ENCODE data around the gene COL16A1.

The COL16A1 gene

DNA sequence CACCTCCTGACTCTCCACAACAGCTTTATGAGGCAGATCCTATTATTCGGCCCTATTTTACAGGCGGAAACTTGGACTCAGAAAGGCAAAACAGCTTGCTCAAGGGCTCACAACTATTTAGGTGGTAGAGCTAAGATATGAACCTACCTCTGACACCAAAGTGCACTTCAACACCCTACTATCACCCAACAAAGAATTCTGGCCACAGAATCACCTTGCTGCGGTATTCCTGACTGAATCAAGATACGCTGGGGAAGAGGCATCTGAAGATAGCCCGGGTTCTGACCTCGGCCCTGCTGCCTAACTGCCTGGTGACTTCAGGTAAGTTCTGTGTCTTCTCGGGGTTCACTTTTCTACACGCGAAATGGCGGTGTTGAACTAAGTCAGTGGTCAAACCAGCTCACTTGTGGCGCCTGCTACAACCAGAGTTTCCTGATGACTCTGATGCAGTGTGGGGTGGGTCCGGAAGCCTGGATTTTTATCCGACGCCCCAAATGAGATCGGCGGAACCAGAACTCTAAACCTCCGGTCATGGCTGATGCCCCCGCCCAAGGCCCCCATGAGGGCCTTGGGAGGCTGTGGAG is 59.7 kb downstream of the COL16A1 start:
- Mint-ChIP-seq H3K9me3 (no peaks in the 10 kb centered on the region), H3K4me1 (ENCODE audit: low read depth) (peaks cover 10% of the 10 kb centered on the region), H3K4me3 (peak overlapping the region; percentile 98), H3K36me3 (ENCODE audit: low read depth) (peaks cover 12% of the 10 kb centered on the region), H3K27ac (peak overlapping the region; percentile 98), H3K27me3 (no peaks in the 10 kb centered on the region)
- intact Hi-C loops (cut with micrococcal nuclease), result loop anchor here (2.0 kb wide), 1 partner anchor 19 kb away; no protein-coding TSS in a partner anchor

DNA sequence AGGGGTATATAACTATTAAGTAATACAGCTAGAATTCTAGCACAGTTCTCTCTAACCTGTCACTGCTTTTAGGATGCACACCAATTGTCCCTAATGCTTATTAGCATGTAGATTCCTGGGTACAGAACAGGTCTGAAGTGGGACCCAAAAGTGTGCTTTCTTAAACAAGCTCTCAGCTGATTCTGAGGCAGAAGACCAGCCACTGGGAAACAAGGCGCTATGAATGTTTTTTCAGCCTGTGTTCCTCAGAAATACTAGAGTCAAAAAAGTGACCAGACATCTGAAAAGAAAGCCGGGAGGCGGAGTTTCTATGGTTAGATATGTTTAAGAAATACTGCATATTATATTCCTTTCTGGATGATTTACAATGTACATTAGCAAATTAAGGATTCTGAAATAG is 60.9 kb downstream of the COL16A1 start:
- intact Hi-C loops (cut with micrococcal nuclease), result no loop called here
- no peak overlapping the region for H3K27ac Mint-ChIP-seq
- H3K4me3 Mint-ChIP-seq, result no peak overlapping the region
- no peaks in the 10 kb centered on the region for H3K27me3 Mint-ChIP-seq
- peaks cover 10% of the 10 kb centered on the region for H3K4me1 Mint-ChIP-seq (ENCODE audit: low read depth)
- H3K9me3 Mint-ChIP-seq, result no peaks in the 10 kb centered on the region
- H3K36me3 Mint-ChIP-seq (ENCODE audit: low read depth), result peaks cover 12% of the 10 kb centered on the region

DNA sequence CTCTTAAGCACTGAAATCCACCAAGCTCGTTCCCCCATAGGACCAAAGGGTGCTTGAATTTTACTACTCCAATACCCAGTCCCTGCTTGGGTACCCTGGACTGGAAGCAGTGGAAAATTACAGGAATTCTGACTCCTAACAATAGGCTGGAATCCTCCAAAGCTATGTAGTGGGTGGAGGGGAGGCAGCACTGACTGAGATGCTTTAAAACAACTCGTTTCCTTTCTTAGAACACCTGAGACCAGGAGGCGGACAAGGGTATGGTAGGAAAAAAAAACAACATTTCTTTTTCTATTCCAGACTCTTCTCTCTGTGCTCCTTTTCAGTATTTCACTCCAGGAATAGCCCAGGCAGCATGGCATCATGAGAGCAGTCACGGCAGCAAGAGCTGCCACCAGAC is 61.5 kb downstream of the COL16A1 start:
- Mint-ChIP-seq H3K27me3 (no peaks in the 10 kb centered on the region), H3K4me1 (ENCODE audit: low read depth) (peaks cover 10% of the 10 kb centered on the region), H3K4me3 (no peak overlapping the region), H3K36me3 (ENCODE audit: low read depth) (peaks cover 12% of the 10 kb centered on the region), H3K27ac (no peak overlapping the region), H3K9me3 (no peaks in the 10 kb centered on the region)
- intact Hi-C loops (cut with micrococcal nuclease), result no loop called here

DNA sequence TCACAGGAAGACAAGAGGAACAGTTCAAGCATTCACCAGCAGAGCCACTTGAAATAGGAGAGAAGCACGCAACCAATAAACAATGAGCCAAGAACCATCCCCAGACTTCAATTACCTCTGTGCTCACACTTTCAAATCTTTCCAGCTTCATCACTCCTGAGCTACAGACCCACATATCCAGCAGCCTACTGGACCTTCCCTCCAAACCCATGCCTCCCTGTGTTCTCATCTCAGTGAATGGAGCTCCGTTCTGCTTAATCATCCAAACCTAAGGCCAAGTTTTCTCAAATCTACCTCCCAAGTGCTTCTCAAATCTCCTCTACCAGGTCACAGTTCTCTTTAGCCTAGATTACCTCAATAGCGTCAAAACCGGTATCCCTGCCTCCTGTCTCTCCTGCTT is 62.9 kb downstream of the COL16A1 start:
- Mint-ChIP-seq H3K4me3 (no peak overlapping the region), H3K9me3 (no peaks in the 10 kb centered on the region), H3K4me1 (ENCODE audit: low read depth) (peaks cover 8% of the 10 kb centered on the region), H3K36me3 (ENCODE audit: low read depth) (peaks cover 12% of the 10 kb centered on the region), H3K27ac (no peak overlapping the region), H3K27me3 (no peaks in the 10 kb centered on the region)
- intact Hi-C loops (cut with micrococcal nuclease), result no loop called here

DNA sequence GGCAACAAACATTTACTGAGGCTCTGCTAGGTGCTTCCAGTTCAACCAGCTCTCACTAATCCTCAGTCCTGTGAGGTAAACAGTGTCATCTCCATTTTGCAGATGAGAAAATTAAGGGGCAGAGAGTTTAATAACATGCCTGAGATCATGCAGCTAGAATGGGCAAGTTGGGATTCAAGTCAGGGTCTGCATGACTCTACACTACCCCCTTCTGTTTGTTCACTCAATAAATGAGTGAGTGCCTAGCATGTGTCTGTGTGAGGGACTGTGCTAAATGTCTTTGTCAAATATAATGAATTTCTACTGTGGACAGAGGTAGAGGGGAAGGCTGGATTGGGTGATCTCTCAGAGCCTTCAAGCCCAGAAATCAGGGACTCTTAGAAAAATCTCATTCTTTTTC is 63.6 kb downstream of the COL16A1 start:
- Mint-ChIP-seq H3K9me3 (no peaks in the 10 kb centered on the region), H3K27ac (no peak overlapping the region), H3K27me3 (no peaks in the 10 kb centered on the region), H3K36me3 (ENCODE audit: low read depth) (peaks cover 18% of the 10 kb centered on the region), H3K4me3 (no peak overlapping the region), H3K4me1 (ENCODE audit: low read depth) (peaks cover 12% of the 10 kb centered on the region)
- intact Hi-C loops (cut with micrococcal nuclease), result no loop called here

DNA sequence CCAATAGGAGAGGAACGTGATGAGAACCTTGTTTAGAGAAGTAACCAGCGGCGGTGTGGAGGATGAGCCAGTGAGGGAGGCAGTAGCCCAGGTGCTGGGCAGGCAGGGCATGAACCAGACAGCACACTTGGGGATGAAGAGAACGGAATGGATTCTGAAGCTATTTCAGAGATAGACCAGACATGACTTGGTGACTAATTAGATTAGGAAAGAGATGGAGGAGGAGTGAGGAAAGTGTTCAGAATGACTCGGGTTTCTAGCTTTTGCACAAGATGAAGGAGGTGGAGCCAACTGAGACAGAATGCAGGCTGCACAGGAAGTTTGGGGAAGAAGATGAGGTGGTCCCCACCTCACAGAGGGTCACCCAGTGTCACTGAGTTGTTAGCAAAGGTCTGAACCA is 64.3 kb downstream of the COL16A1 start:
- Mint-ChIP-seq H3K27me3 (no peaks in the 10 kb centered on the region), H3K27ac (no peak overlapping the region), H3K4me1 (ENCODE audit: low read depth) (peaks cover 19% of the 10 kb centered on the region), H3K4me3 (no peak overlapping the region), H3K9me3 (no peaks in the 10 kb centered on the region), H3K36me3 (ENCODE audit: low read depth) (peaks cover 18% of the 10 kb centered on the region)
- intact Hi-C loops (cut with micrococcal nuclease), result no loop called here

DNA sequence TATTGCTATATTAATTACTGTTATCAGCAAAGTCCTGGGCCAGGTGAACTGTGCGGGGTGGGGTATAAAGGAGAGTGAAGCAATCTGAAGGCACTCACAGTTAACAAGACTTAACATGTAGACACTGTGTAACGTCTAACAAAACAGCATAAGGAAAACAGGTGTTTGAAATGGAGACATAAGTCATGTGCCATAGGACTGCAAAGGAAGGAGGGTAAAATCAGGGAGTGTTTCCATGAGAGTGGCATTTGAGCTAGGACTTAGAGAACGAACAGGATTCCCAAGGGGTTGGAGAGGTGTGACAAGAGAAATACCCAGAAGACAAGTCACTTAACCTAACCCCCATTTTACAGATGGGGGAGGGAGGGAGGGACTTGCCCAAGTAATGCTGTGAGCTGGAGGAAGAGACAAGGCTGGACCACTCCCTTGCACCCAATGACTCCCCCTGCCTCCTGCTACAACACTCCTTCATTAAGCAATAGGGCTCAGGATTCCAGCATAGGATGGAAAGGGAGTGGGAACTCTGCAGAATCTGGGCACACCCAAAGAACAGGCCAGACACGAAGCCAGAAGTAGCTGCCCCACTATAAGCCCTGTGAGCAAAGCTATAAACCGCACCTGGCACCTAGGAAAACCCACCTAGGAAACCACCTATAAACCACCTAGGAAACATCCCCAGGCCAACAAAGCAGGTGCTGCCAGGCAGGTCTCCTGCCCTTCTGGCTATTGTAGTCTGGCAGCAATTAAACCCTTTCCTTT is 65.7 kb downstream of the COL16A1 start:
- no peaks in the 10 kb centered on the region for H3K9me3 Mint-ChIP-seq
- intact Hi-C loops (cut with micrococcal nuclease), result no loop called here
- H3K27ac Mint-ChIP-seq, result no peak overlapping the region

DNA sequence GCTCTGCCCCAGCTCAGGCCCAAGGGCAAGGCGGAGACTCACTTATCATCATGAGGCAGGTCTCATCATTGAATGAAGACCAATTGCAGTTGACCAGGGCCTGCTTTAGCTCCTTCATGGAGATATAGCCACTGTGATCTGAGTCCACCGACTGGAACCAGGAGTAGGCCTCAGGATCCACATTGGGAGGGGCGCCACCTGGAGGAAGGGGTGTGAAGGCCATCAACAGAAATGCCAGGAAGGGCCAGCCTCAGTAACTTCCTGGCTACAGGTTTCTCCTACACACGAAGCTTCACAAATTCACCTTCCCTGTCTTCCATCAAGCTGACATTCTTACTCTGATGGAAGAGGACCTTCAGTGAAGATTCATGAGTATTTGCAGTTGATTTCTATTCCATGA is 70.7 kb downstream of the COL16A1 start:
- intact Hi-C loops (cut with micrococcal nuclease), result no loop called here
- Mint-ChIP-seq H3K4me3 (no peak overlapping the region), H3K4me1 (ENCODE audit: low read depth) (peaks cover 16% of the 10 kb centered on the region), H3K9me3 (no peaks in the 10 kb centered on the region), H3K27ac (no peak overlapping the region), H3K36me3 (ENCODE audit: low read depth) (peaks cover 77% of the 10 kb centered on the region), H3K27me3 (no peaks in the 10 kb centered on the region)

More for the DNA sequence above, 65.7 kb downstream of the COL16A1 start:
- Mint-ChIP-seq H3K27me3 (no peaks in the 10 kb centered on the region), H3K4me3 (no peak overlapping the region), H3K36me3 (ENCODE audit: low read depth) (peaks cover 27% of the 10 kb centered on the region), H3K4me1 (ENCODE audit: low read depth) (peaks cover 14% of the 10 kb centered on the region)

DNA sequence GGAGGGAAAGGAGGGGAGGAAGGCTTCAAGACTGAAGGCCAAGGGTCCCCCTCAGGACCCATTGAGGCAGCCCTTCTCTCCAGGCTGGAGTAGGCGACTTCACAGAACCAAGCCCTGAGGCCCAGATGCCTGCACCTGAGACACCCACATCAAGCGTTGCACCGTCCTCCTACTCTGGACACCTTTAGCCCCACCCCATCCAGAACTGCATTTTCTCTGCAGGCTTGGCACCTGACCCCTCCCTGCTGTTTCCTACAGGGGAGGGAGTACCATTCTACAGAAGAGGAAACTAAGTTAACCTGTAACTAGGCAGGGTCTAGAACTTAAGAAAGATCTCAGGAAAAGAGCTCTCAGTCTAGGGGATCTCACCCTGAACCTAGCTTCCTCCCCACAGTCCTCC is 71.2 kb downstream of the COL16A1 start:
- intact Hi-C loops (cut with micrococcal nuclease), result no loop called here
- Mint-ChIP-seq H3K27ac (no peak overlapping the region), H3K27me3 (no peaks in the 10 kb centered on the region), H3K9me3 (no peaks in the 10 kb centered on the region), H3K36me3 (ENCODE audit: low read depth) (peaks cover 82% of the 10 kb centered on the region), H3K4me3 (no peak overlapping the region), H3K4me1 (ENCODE audit: low read depth) (peaks cover 21% of the 10 kb centered on the region)

DNA sequence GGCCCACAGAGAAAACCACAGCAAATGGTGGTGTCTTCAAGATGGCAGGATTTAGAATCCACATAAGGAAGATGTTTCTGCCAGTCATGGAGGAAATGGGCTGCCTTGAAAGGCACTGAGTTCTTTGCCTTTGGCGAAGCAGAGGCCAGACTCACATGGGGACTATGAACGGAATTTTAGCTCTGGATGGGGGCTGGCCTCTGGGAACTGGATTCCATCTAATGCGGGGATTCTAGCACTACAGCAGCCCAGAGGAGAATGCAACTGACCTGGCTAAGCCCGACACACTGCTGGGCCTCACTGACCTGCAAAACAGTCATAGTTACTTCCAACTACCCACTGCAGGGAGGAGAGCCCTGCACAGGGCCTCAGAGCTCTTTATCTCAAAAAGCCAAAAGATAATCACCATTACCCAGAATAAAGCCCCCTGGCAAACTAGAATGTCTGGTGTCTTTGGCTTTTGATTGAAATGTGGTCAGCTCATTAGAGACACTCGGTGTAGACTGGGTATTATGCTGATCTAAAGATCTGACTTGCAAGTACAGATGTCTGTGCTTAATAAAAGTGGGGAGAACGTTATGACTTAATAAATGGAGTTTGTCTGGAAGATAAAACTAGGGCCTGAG is 74.8 kb downstream of the COL16A1 start:
- H3K27me3 Mint-ChIP-seq, result no peaks in the 10 kb centered on the region
- H3K4me1 Mint-ChIP-seq (ENCODE audit: low read depth), result peaks cover 43% of the 10 kb centered on the region
- peaks cover 72% of the 10 kb centered on the region for H3K36me3 Mint-ChIP-seq (ENCODE audit: low read depth)
- no peak overlapping the region for H3K27ac Mint-ChIP-seq
- H3K4me3 Mint-ChIP-seq, result no peak overlapping the region
- intact Hi-C loops (cut with micrococcal nuclease), result no loop called here
- H3K9me3 Mint-ChIP-seq, result no peaks in the 10 kb centered on the region

DNA sequence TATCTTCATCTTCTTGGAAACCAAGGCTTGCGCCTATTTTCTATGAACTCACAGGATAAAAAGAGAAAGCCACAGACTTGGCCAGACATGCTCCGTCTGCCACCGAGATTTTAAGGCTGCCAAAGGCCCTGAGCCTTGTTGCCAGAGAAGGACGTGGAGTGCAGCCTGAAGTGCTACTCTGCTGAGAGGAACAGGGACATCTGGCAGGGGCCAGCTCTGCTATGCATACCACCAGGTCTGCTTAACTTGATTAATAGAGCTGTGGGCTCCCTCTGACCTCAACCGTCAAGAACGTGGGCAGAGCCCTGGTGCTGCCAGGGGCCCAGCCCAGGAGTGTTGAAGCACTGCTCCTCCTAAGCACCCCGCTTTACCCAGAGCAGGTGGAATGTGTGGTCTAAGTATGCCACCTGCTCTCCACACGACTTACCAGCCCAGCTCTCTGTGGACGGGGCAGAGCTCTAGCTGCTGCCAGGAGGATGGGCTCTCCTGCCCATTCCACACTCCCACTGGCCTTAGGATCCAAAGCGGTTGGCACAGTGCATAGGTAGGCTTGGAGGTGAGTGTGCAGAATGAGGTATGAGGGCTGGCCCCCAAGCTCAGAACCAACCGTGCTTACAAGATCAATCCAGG is 75.8 kb downstream of the COL16A1 start:
- H3K36me3 Mint-ChIP-seq (ENCODE audit: low read depth), result peaks cover 62% of the 10 kb centered on the region
- peaks cover 53% of the 10 kb centered on the region for H3K4me1 Mint-ChIP-seq (ENCODE audit: low read depth)
- no peak overlapping the region for H3K4me3 Mint-ChIP-seq
- H3K9me3 Mint-ChIP-seq, result no peaks in the 10 kb centered on the region
- peak overlapping the region; percentile 45 for H3K27ac Mint-ChIP-seq
- H3K27me3 Mint-ChIP-seq, result no peaks in the 10 kb centered on the region
- intact Hi-C loops (cut with micrococcal nuclease), result no loop called here

DNA sequence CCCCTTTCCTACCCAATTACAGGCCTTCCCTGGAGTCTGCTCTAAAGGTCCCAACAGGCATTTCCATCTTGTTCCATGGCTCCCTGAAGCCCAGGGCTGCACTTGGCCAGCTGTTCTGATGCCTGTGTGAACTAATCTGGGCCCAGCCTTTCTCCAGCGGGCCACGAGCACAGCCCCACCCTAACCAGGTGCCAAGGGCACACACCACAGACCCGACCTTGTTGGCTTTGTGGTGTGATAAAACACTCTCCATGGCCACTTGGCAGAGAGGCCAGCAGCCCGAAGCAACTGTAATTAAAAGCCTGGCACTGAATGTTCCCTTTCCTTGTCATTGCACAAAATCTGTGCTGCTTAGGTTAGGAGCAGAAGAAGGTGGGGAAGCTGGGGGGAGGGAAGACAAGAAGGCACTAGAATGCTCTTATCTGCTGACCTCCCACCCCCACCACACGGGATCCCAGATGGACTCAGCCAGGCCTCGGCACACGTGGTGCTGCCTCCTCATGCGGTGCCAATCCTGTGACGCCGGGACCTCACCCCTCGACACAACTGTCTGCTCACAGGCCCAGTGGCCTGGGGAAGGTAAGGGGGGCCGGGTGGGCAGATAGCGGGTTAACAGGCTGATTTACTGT is 76.4 kb downstream of the COL16A1 start:
- H3K27me3 Mint-ChIP-seq, result no peaks in the 10 kb centered on the region

DNA sequence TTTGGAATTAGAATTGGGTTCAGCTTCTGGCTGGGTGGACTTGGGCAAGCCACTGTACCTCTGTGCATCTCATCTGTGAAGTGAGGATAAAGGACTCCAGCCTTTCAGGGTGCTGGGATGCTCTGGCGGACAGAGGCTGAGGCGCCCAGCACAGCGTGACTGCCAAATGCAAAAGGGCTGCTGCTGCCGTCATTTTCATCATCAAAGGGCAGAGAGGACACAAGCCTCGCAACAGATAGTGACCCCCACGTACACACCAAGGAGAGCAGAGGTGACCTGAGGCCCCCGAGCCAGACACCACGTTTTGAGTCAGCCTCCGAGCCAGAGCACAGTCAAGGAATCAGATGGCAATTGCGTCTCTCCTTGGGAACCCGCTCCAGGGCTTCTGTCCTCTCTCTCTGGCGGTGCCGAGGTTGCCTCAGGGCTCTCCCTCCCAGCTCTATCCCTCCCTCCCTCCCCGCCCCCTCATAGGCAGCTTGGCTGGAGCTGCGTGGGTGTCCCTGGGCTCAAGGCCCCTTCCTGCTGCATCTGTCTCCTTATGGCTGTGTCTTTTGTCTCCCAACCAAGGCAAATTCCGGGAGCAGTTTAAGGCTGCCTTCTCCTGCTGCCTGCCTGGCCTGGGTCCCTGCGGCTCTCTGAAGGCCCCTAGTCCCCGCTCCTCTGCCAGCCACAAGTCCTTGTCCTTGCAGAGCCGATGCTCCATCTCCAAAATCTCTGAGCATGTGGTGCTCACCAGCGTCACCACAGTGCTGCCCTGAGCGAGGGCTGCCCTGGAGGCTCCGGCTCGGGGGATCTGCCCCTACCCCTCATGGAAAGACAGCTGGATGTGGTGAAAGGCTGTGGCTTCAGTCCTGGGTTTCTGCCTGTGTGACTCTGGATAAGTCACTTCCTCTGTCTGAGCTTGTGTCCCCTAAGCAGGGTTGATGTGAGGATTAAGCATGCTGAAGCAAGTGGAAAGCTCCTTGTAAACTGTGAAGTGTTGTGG is 77.3 kb downstream of the COL16A1 start:
- intact Hi-C loops (cut with micrococcal nuclease), result no loop called here
- peaks cover 47% of the 10 kb centered on the region for H3K36me3 Mint-ChIP-seq (ENCODE audit: low read depth)
- peak overlapping the region; percentile 27 for H3K4me3 Mint-ChIP-seq
- H3K4me1 Mint-ChIP-seq (ENCODE audit: low read depth), result peaks cover 68% of the 10 kb centered on the region
- peak overlapping the region; percentile 75 for H3K27ac Mint-ChIP-seq
- H3K27me3 Mint-ChIP-seq, result no peaks in the 10 kb centered on the region
- H3K9me3 Mint-ChIP-seq, result no peaks in the 10 kb centered on the region

More for the DNA sequence above, 76.4 kb downstream of the COL16A1 start:
- peaks cover 59% of the 10 kb centered on the region for H3K4me1 Mint-ChIP-seq (ENCODE audit: low read depth)
- H3K36me3 Mint-ChIP-seq (ENCODE audit: low read depth), result peaks cover 56% of the 10 kb centered on the region
- no peak overlapping the region for H3K4me3 Mint-ChIP-seq
- no peaks in the 10 kb centered on the region for H3K9me3 Mint-ChIP-seq
- H3K27ac Mint-ChIP-seq, result peak overlapping the region; percentile 75
- intact Hi-C loops (cut with micrococcal nuclease), result no loop called here
